Lung (tissue), 12 donors: Measurements from ENCODE around the gene MT1E. TPM values are rescaled to one million over a fixed set of nuclear protein-coding genes. Genes with fewer than 3 reads are reported as not detected.

Experiments
- ATAC-seq: fragments of 200-7000 bp; cut with Tn5 transposase; one replicate; pipeline ENCODE4 v1.9.1; 2020; ENCODE audit warnings: moderate number of reproducible peaks; ENCODE audit not compliant: insufficient read depth, low FRiP score
- DNase-seq, 3 donors: peaks; one replicate each; pipeline ENCODE4 v3.0.0-alpha.2; 2013 to 2017
- H3K27ac ChIP-seq, 2 donors: one replicate each; pipeline ENCODE4 v1.5.1; 2013; ENCODE audit warnings: mild to moderate bottlenecking in 2 of 2, moderate library complexity in 2 of 2, control low read depth in 1 of 2, inconsistent platforms in 1 of 2, low read depth in 1 of 2, low read length in 1 of 2
- H3K27me3 ChIP-seq, 3 donors: one replicate each; pipeline ENCODE4 v1.5.1; 2013; ENCODE audit warnings: low read length in 2 of 3; ENCODE audit not compliant: control insufficient read depth in 3 of 3, insufficient read depth in 3 of 3
- H3K36me3 ChIP-seq, 4 donors: one replicate each; pipeline ENCODE4 v1.5.1; 2013; ENCODE audit warnings: low read length in 4 of 4, mild to moderate bottlenecking in 1 of 4, moderate library complexity in 1 of 4; ENCODE audit not compliant: control insufficient read depth in 4 of 4, insufficient read depth in 4 of 4
- H3K4me1 ChIP-seq, 5 donors: one replicate each; pipeline ENCODE4 v1.5.1; 2013; ENCODE audit warnings: low read length in 5 of 5, mild to moderate bottlenecking in 2 of 5, moderate library complexity in 1 of 5; ENCODE audit not compliant: control insufficient read depth in 5 of 5, insufficient read depth in 5 of 5
- H3K4me3 ChIP-seq: one replicate; pipeline ENCODE4 v1.5.1; 2013; ENCODE audit warnings: mild to moderate bottlenecking, control low read depth, moderate library complexity
- H3K9ac ChIP-seq, 2 donors: one replicate each; pipeline ENCODE4 v1.5.1; 2013; ENCODE audit warnings: low read length in 2 of 2, control low read depth in 1 of 2; ENCODE audit not compliant: insufficient read depth in 1 of 2
- H3K9me3 ChIP-seq, 4 donors: one replicate each; pipeline ENCODE4 v1.5.1; 2013; ENCODE audit warnings: low read length in 3 of 4, mild to moderate bottlenecking in 1 of 4, moderate library complexity in 1 of 4; ENCODE audit not compliant: control insufficient read depth in 4 of 4, insufficient read depth in 3 of 4
- CTCF ChIP-seq: IDR thresholded peaks from 2 replicates; pipeline ENCODE4 v1.5.1; 2012; ENCODE audit warnings: mild to moderate bottlenecking; ENCODE audit errors: control extremely low read depth, extremely low read depth
- WGBS, 2 donors: extraction: QIAGEN DNeasy Blood & Tissue Kit; methylation state at CpG; one replicate each; pipeline ENCODE4 v1.1.7; 2013; 5-methylcytosine and 5-hydroxymethylcytosine counted together
- polyA plus RNA-seq, 2 donors: library from polyadenylated mRNA; stranded (reverse); fragments of 200-250 nt; gene quantifications; one replicate each; pipeline ENCODE4 v1.2.1, GENCODE V29; 2013
- total RNA-seq, 2 donors: library from RNA; depleted of rRNA in 1 of 2; stranded (reverse); fragments of >200 nt in 1 of 2; gene quantifications; one replicate each; pipeline ENCODE4 v1.2.1, GENCODE V29; 2014 to 2021
- donor health status: control.
- donor health status: control.
- donor health status: Bipolar disorder and iron deficiency.
- donor health status: healthy.
- donor health status: DM: yes; HTN: yes; CAD: no.

MT1E gene
- total and polyA plus RNA-seq, 4 donors: 22.1 to 746 (median 159) TPM

- ATAC-seq: no peak
- H3K27ac ChIP-seq: peak overlapping the region; percentile 88 to 95
- H3K4me3 ChIP-seq: no peak overlapping the region
- H3K4me1 ChIP-seq: peaks cover 4 to 47% (median 25%) of the 10 kb centered on the region in 5 donors
- H3K36me3 ChIP-seq: no peaks in the 10 kb centered on the region
- H3K9ac ChIP-seq: no peak overlapping the region
- H3K27me3 ChIP-seq: peaks cover 0 to 15% (median 0%) of the 10 kb centered on the region in 3 donors
- WGBS, 2 donors: 77 to 80% methylated on average over 2 of the region's 2 CpGs
- no peak for TF ChIP-seq CTCF
- no peaks in the 10 kb centered on the region for H3K9me3 ChIP-seq
- DNase-seq: peak in 1 of 3 donors; percentile 20
Measured at GRCh38 chr16:56611281-56611833, 14.2 kb upstream of the MT1E start.

- Histone ChIP-seq H3K36me3 (no peaks in the 10 kb centered on the region), H3K27ac (no peak overlapping the region), H3K27me3 (peaks cover 0 to 31% (median under 1%) of the 10 kb centered on the region in 3 donors), H3K4me3 (no peak overlapping the region), H3K9me3 (peaks cover 0 to 2% (median 0%) of the 10 kb centered on the region in 4 donors), H3K4me1 (peaks cover 4 to 38% (median 13%) of the 10 kb centered on the region in 5 donors), H3K9ac (no peak overlapping the region)
- no peak for DNase-seq
- TF ChIP-seq CTCF: no peak
- ATAC-seq: no peak
Measured at GRCh38 chr16:56613706-56614105, 11.9 kb upstream of the MT1E start.

DNA sequence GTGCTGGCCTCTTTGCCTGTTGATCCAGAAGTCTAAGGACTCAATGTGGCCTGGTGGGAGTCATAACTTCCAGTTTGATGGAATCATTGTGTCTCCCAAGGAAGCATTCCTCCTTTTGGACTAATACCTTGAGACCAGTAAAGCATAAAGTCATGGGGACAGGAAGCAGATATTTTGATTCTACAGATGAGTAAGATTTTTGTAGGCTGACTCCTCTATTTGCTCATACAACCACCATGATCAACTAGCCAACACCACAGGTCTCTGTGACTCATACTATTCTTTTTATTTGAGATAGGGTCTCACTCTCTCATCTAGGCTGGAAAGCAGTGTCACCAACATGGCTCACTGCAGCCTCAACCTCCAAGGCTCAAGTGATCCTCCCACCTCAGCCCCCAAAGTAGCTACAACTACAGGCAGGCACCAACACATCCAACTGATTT, 11.0 kb upstream of the MT1E start:
- peaks cover 0 to 2% (median 0%) of the 10 kb centered on the region in 4 donors for H3K9me3 ChIP-seq
- no peak for ATAC-seq
- H3K27ac ChIP-seq: no peak overlapping the region
- no peak for DNase-seq
- no peaks in the 10 kb centered on the region for H3K36me3 ChIP-seq
- TF ChIP-seq CTCF: no peak
- H3K27me3 ChIP-seq: peaks cover 0 to 34% (median 4%) of the 10 kb centered on the region in 3 donors
- peaks cover 4 to 31% (median 10%) of the 10 kb centered on the region in 5 donors for H3K4me1 ChIP-seq
- H3K9ac ChIP-seq: no peak overlapping the region
- H3K4me3 ChIP-seq: no peak overlapping the region

DNA sequence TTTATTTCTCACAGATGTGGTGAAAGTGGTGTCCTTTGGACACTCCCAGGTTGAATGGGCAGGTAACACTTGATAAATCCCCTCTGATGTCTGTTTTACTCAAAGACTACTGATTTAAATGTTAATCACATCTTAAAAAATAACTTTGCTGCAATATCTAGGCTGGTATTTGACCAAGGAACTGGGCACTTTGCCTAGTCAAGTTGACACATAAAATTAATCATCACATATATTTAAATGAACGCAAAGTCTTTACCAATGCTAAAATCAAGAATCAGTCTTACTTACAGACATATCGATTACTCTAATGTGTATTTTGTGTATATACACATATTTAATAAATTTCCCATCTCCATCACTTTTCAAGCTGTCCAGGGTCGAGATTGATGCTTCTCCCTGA, 10.2 kb upstream of the MT1E start:
- peaks cover 4 to 25% (median 7%) of the 10 kb centered on the region in 5 donors for H3K4me1 ChIP-seq
- no peak for TF ChIP-seq CTCF
- peaks cover 0 to 36% (median 6%) of the 10 kb centered on the region in 3 donors for H3K27me3 ChIP-seq
- DNase-seq (no peak), ATAC-seq (no peak)
- H3K9ac ChIP-seq: no peak overlapping the region
- WGBS, 2 donors: 91 to 95% methylated on average over 3 of the region's 3 CpGs
- H3K36me3 ChIP-seq: no peaks in the 10 kb centered on the region
- no peak overlapping the region for H3K4me3 ChIP-seq
- peaks cover 0 to 2% (median 0%) of the 10 kb centered on the region in 4 donors for H3K9me3 ChIP-seq
- H3K27ac ChIP-seq: no peak overlapping the region
